Esophagus muscularis mucosa (tissue), 4 donors: Measurements from ENCODE around the gene OTOF. TPM values are rescaled to one million over a fixed set of nuclear protein-coding genes. Genes with fewer than 3 reads are reported as not detected.

Experiments
- DNase-seq: peaks from one replicate; pipeline ENCODE4 v3.0.0-alpha.2; 2017; ENCODE audit errors: extremely low spot score
- H3K27ac ChIP-seq, 4 donors: fragments of 200-600 bp; sonication (generic); replicated peaks in 1 of 4; 1 replicate in 3 of 4; 2 replicates in 1 of 4; pipeline ENCODE4 v1.5.1; 2016 to 2019; ENCODE audit warnings: mild to moderate bottlenecking in 1 of 4
- H3K27me3 ChIP-seq, 4 donors: fragments of 200-600 bp; sonication (generic); one replicate each; pipeline versions ENCODE4 v1.5.1 to v1.6.0; 2016 to 2019
- H3K36me3 ChIP-seq, 4 donors: fragments of 200-600 bp; sonication (generic); one replicate each; pipeline ENCODE4 v1.5.1; 2016 to 2019
- H3K4me1 ChIP-seq, 4 donors: fragments of 200-600 bp; sonication (generic); one replicate each; pipeline ENCODE4 v1.5.1; 2016 to 2019
- H3K4me3 ChIP-seq, 4 donors: fragments of 200-600 bp; sonication (generic); 1 replicate in 2 of 4; 2 replicates in 2 of 4; pipeline ENCODE4 v1.5.1; 2016 to 2019; ENCODE audit warnings: mild to moderate bottlenecking in 4 of 4, moderate library complexity in 1 of 4
- H3K9me3 ChIP-seq, 4 donors: fragments of 200-600 bp; sonication (generic); 1 replicate in 3 of 4; 2 replicates in 1 of 4; pipeline ENCODE4 v1.5.1; 2016 to 2019
- CTCF ChIP-seq, 3 experiments: fragments of 200-600 bp in 2 of 3; fragments of 450-650 bp in 1 of 3; sonication (generic) in 2 of 3; IDR thresholded peaks; one replicate each; pipeline ENCODE4 v1.5.1; 2017 to 2019; ENCODE audit warnings: antibody characterized with exemption in 3 of 3, mild to moderate bottlenecking in 2 of 3, moderate library complexity in 1 of 3
- EP300 ChIP-seq: sonication (generic); formaldehyde crosslinking; IDR thresholded peaks from one replicate; pipeline ENCODE4 v1.6.1; 2017; ENCODE audit warnings: antibody characterized with exemption
- POLR2A ChIP-seq: fragments of 450-650 bp; IDR thresholded peaks from one replicate; pipeline ENCODE4 v1.6.1; 2017; ENCODE audit warnings: antibody characterized with exemption, moderate library complexity, mild to moderate bottlenecking, low read depth
- POLR2AphosphoS5 ChIP-seq, 2 donors: sonication (generic); formaldehyde crosslinking; IDR thresholded peaks; one replicate each; pipeline ENCODE4 v1.6.1; 2017; ENCODE audit warnings: antibody characterized with exemption in 2 of 2
- WGBS: methylation state at CpG from one replicate; pipeline ENCODE4 v1.1.5; 2018; 5-methylcytosine and 5-hydroxymethylcytosine counted together
- intact Hi-C: fragments of 100-400 bp; cut with DNase I; formaldehyde crosslinking; loops from one replicate; pipeline ENCODE4 v1.15.1; 2023
- total RNA-seq, 4 donors: library from RNA; depleted of rRNA; stranded (reverse); fragments of >200 nt; gene quantifications; one replicate each; pipeline versions ENCODE4 v1.1.0 to v1.2.1, GENCODE V29; 2016

OTOF gene
- total RNA-seq, 4 donors from 2014 or later = 0.13 to 1.5 (median 0.38) TPM

- Histone ChIP-seq H3K4me3 (no peak overlapping the region), H3K4me1 (peaks cover 0 to 11% (median 5%) of the 10 kb centered on the region in 4 donors), H3K36me3 (no peaks in the 10 kb centered on the region), H3K9me3 (no peaks in the 10 kb centered on the region), H3K27ac (no peak overlapping the region), H3K27me3 (peaks cover 0 to 11% (median 0%) of the 10 kb centered on the region in 4 donors)
- WGBS = 77% methylated on average over 5 of the region's 8 CpGs
- TF ChIP-seq POLR2AphosphoS5 (IDR thresholded peaks at IDR 0.05) = no peak
- TF ChIP-seq CTCF (IDR thresholded peaks at IDR 0.05) = no peak
- no peak for TF ChIP-seq EP300
- TF ChIP-seq POLR2A = no peak
- intact Hi-C loops = no loop called here
- no peak for DNase-seq
Observed at GRCh38 chr2:26494891-26495290, 17.0 kb upstream of the OTOF start.

GRCh38 chr2:26494199-26494598 is 16.3 kb upstream of the OTOF start:
- no peak for DNase-seq
- Histone ChIP-seq H3K9me3 (no peaks in the 10 kb centered on the region), H3K27ac (no peak overlapping the region), H3K36me3 (no peaks in the 10 kb centered on the region), H3K4me1 (peaks cover 0 to 11% (median 5%) of the 10 kb centered on the region in 4 donors), H3K27me3 (peaks cover 0 to 11% (median 0%) of the 10 kb centered on the region in 4 donors), H3K4me3 (no peak overlapping the region)
- no peak for TF ChIP-seq POLR2AphosphoS5 (IDR thresholded peaks at IDR 0.05)
- TF ChIP-seq EP300 = no peak
- no peak for TF ChIP-seq CTCF (IDR thresholded peaks at IDR 0.05)
- TF ChIP-seq POLR2A = no peak
- 95% methylated on average over 3 of the region's 4 CpGs for WGBS
- intact Hi-C loops = no loop called here

- Histone ChIP-seq H3K4me1 (peaks cover 0 to 11% (median 5%) of the 10 kb centered on the region in 4 donors), H3K27ac (no peak overlapping the region), H3K27me3 (peaks cover 0 to 7% (median 0%) of the 10 kb centered on the region in 4 donors), H3K36me3 (no peaks in the 10 kb centered on the region), H3K4me3 (no peak overlapping the region), H3K9me3 (no peaks in the 10 kb centered on the region)
- 92% methylated on average over 10 of the region's 10 CpGs for WGBS
- no peak for TF ChIP-seq POLR2A
- TF ChIP-seq CTCF (IDR thresholded peaks at IDR 0.05) = no peak
- no peak for TF ChIP-seq POLR2AphosphoS5 (IDR thresholded peaks at IDR 0.05)
- TF ChIP-seq EP300 = no peak
- intact Hi-C loops = no loop called here
- no peak for DNase-seq
Observed at GRCh38 chr2:26493566-26493965, 15.6 kb upstream of the OTOF start.

- H3K9me3 ChIP-seq = no peaks in the 10 kb centered on the region
- DNase-seq = no peak
- TF ChIP-seq EP300 (no peak), POLR2AphosphoS5 (IDR thresholded peaks at IDR 0.05) (no peak), POLR2A (no peak), CTCF (IDR thresholded peaks at IDR 0.05) (no peak)
- H3K27me3 ChIP-seq = peaks cover 0 to under 1% (median 0%) of the 10 kb centered on the region in 4 donors
- 83% methylated on average over 5 of the region's 7 CpGs for WGBS
- H3K4me3 ChIP-seq = no peak overlapping the region
- no peak overlapping the region for H3K27ac ChIP-seq
- H3K4me1 ChIP-seq = peaks cover 0 to 11% (median 5%) of the 10 kb centered on the region in 4 donors
- intact Hi-C loops = no loop called here
- no peaks in the 10 kb centered on the region for H3K36me3 ChIP-seq
Observed at GRCh38 chr2:26492749-26493515, 15.0 kb upstream of the OTOF start.
